ENCODE data around the gene MTOR.

The MTOR gene

GRCh38 chr1:11193376-11193775 is 69.0 kb downstream of the MTOR start:
- no peak for TF ChIP-seq CTCF (IDR thresholded peaks at IDR 0.05; ENCODE audit: borderline replicate concordance, control extremely low read depth, extremely low read depth, insufficient read depth, missing control alignments)
- in situ Hi-C loops (cut with MboI; ENCODE audit: low sequenced_read_pairs, unreplicated experiment) = no loop called here
- no peak for DNase-seq (ENCODE audit: low spot score)

- TF ChIP-seq CTCF (IDR thresholded peaks at IDR 0.05; ENCODE audit: borderline replicate concordance, control extremely low read depth, extremely low read depth, insufficient read depth, missing control alignments) = no peak
- in situ Hi-C loops (cut with MboI; ENCODE audit: low sequenced_read_pairs, unreplicated experiment) = no loop called here
Observed at GRCh38 chr1:11188858-11189451, 73.4 kb downstream of the MTOR start, which contains the start of gene ANGPTL7. TSS of gene ANGPTL7 (plus strand) at chr1:11189355. CDS start at chr1:11189580, 225 bp downstream.

GRCh38 chr1:11188381-11188780 is 74.0 kb downstream of the MTOR start:
- in situ Hi-C loops (cut with MboI; ENCODE audit: low sequenced_read_pairs, unreplicated experiment) = no loop called here
- no peak for DNase-seq (ENCODE audit: low spot score)
- TF ChIP-seq CTCF (IDR thresholded peaks at IDR 0.05; ENCODE audit: borderline replicate concordance, control extremely low read depth, extremely low read depth, insufficient read depth, missing control alignments) = no peak

More at GRCh38 chr1:11188858-11189451, 73.4 kb downstream of the MTOR start, which contains the start of gene ANGPTL7:
- no peak for DNase-seq (ENCODE audit: low spot score)

- no peak for DNase-seq (ENCODE audit: low spot score)
- in situ Hi-C loops (cut with MboI; ENCODE audit: low sequenced_read_pairs, unreplicated experiment) = no loop called here
- no peak for TF ChIP-seq CTCF (IDR thresholded peaks at IDR 0.05; ENCODE audit: borderline replicate concordance, control extremely low read depth, extremely low read depth, insufficient read depth, missing control alignments)
Observed at GRCh38 chr1:11187931-11188330, 74.4 kb downstream of the MTOR start.

- in situ Hi-C loops (cut with MboI; ENCODE audit: low sequenced_read_pairs, unreplicated experiment) = no loop called here
- no peak for DNase-seq (ENCODE audit: low spot score)
- TF ChIP-seq CTCF (IDR thresholded peaks at IDR 0.05; ENCODE audit: borderline replicate concordance, control extremely low read depth, extremely low read depth, insufficient read depth, missing control alignments) = no peak
Observed at GRCh38 chr1:11187494-11187893, 74.9 kb downstream of the MTOR start.

- in situ Hi-C loops (cut with MboI; ENCODE audit: low sequenced_read_pairs, unreplicated experiment) = no loop called here
- DNase-seq (ENCODE audit: low spot score) = no peak
- TF ChIP-seq CTCF (IDR thresholded peaks at IDR 0.05; ENCODE audit: borderline replicate concordance, control extremely low read depth, extremely low read depth, insufficient read depth, missing control alignments) = no peak
Observed at GRCh38 chr1:11187000-11187399, 75.4 kb downstream of the MTOR start.

Data from GM13976 (cell line).